IMR-90 (cell line): Measurements from ENCODE around the gene OR51I2.

Source experiments
- CEBPB ChIP-seq: IDR thresholded peaks from 2 replicates; pipeline ENCODE4 v1.6.1; 2012; ENCODE audit warnings: low read depth, low read length, improper control_type of control experiment
- MAZ ChIP-seq: IDR thresholded peaks from 2 replicates; pipeline ENCODE4 v1.6.1; 2012; ENCODE audit warnings: low read depth, mild to moderate bottlenecking, low read length, improper control_type of control experiment, moderate library complexity, borderline replicate concordance
- POLR2A ChIP-seq: IDR thresholded peaks from 2 replicates; pipeline ENCODE4 v1.6.1; 2012; ENCODE audit warnings: mild to moderate bottlenecking, low read depth, low read length
- RAD21 ChIP-seq: IDR thresholded peaks from 2 replicates; pipeline ENCODE4 v1.6.1; 2012; ENCODE audit warnings: low read length, improper control_type of control experiment
- TF ChIP-seq, protein P1 (sequence below): conservative IDR thresholded peaks from 2 replicates; pipeline ENCODE4 v1.5.1; 2012; ENCODE audit warnings: mild to moderate bottlenecking, low read depth, low read length, improper control_type of control experiment

GRCh38 chr11:5405173-5405572 is 44.0 kb upstream of the OR51I2 start:
- TF ChIP-seq, protein P1, sequence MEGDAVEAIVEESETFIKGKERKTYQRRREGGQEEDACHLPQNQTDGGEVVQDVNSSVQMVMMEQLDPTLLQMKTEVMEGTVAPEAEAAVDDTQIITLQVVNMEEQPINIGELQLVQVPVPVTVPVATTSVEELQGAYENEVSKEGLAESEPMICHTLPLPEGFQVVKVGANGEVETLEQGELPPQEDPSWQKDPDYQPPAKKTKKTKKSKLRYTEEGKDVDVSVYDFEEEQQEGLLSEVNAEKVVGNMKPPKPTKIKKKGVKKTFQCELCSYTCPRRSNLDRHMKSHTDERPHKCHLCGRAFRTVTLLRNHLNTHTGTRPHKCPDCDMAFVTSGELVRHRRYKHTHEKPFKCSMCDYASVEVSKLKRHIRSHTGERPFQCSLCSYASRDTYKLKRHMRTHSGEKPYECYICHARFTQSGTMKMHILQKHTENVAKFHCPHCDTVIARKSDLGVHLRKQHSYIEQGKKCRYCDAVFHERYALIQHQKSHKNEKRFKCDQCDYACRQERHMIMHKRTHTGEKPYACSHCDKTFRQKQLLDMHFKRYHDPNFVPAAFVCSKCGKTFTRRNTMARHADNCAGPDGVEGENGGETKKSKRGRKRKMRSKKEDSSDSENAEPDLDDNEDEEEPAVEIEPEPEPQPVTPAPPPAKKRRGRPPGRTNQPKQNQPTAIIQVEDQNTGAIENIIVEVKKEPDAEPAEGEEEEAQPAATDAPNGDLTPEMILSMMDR = no peak
- TF ChIP-seq CEBPB = no peak
- TF ChIP-seq POLR2A = no peak
- no peak for TF ChIP-seq MAZ
- no peak for TF ChIP-seq RAD21
